ENCODE measurements around the gene MYO3B. TPM values are rescaled to one million over a fixed set of nuclear protein-coding genes. Genes with fewer than 3 reads are reported as not detected.
"Not testable (repeated sequence)": the region's sequence is repeated elsewhere in the genome, so short reads cannot be mapped to it uniquely, and the experiment has no call there.

MYO3B gene
- total RNA-seq, 1 donor from 2014 or later = 0.24 TPM

DNA sequence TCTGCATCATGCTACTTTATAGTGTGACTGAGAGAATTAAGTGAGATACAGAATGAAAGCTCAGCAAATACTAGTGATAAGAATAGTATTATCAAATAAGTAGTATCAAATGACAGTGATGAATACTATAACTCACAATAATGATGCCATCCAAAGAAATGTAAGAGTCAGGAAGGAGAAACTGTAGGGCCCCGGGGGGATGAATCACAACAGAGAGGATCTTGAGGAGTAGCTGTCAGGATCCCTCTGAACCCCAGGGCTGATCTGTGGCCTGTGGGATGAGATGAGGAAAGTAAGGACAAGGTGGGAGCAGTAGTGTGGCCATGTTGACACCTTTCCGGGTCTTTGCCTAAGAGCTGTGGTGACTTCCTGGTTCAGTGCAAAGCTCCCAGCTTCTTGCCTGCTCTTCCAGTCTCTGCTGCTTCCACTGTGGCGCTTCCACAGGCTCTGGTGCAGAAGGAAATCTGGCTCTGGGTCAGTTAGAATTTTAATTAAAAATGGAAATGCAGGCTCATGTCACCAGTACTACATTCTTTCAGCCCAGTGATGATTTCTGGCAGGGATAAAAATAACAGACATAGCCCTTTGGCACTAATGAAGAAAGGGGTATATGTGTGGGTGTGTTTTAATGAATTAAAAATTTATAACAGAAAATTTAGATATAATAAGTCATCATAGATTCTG, 166.9 kb downstream of the MYO3B start:
- no peak for ATAC-seq

DNA sequence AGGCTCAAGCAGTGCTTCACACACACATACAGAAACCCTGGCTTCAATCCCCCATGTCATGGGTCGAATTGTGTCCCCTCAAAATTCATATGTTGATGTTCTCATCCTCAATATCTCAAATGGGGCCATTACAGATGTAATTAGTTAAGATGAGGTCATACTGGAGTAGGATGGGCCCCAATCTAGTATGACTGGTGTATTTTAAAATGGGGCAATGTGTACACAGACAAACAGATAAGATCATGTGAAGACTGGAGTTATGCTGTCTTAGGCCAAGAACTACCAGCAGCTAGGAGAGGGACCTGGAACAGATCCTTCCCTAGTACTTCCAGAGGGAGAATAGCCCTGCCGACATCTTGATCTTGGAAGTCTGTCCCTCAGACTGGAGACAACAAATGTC, 167.7 kb downstream of the MYO3B start:
- ATAC-seq = no peak

DNA sequence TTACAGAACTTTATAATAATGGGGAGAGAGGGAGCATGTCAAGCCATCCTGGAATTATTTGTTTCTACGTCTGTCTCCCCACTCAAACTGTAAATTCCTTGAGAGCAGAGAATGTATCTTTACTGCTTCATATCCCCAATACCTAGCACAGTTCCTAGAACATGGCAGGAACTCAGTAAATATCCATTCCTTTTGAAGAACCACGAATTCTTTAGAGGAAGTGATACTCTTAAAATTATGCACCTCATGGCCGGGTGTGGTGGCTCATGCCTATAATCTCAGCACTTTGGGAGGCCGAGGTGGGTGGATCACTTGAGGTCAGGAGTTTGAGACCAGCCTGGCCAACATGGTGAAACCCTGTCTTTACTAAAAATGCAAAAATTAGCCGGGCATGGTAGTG, 171.3 kb downstream of the MYO3B start:
- ATAC-seq = not testable (repeated sequence)

DNA sequence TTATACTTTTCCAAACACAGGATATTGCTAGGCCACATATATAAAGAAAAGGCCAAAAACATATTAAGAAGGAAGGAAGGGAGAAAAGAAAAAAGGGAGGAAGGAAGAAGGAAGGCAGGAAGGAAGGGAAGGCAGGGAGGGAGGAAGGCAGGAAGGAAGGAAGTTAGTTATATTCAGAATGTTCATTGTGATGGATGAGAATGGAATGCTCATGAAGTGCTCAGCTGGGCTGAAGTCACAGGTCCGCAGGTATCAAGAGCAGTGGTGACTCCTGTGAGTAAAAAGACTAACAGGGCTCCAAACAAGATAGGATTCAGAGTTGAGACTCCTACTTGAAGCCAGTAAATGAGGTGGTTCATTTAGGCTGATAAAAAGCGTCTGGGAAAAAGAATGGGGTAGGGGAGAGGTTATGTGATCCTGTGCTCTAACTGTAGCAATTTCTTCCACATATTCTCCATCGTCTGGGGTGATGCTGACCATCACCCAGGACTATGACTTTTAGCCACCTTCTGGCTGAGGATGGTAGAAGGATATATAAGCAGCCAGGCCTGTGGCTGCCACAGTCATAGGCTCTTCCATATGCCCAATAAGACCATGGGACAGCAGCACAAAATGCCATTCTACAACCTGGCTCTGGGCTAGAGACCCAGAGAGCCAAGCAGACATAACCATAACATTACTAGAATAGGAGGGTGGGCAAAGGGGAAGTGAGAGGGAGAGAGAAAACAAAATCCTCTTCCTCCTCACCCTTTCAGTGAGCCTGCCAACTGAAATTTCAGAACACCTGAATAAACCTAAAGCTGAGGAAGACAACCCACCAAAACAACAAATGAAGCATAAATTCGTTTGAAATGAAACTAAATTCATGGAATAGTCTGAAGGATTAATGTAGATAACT, 173.2 kb downstream of the MYO3B start:
- ATAC-seq = no peak

DNA sequence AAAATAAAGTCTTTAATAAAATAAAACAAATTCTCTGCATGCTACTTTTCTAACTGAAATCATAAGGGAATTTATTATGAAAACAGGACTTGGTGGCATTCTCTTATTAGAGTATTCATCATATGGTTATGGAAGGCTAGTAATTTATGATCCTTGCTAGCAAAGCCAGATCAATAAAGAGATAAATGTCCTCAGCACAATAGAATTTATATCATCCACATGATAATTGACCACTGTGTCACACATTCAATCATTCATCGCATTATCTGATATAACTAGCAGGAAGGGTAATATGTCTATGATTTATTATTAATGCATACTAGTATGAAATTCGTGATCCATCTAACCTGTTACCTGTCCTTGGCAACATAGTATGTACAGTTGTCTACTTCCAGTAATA, 175.8 kb downstream of the MYO3B start:
- no peak for ATAC-seq

DNA sequence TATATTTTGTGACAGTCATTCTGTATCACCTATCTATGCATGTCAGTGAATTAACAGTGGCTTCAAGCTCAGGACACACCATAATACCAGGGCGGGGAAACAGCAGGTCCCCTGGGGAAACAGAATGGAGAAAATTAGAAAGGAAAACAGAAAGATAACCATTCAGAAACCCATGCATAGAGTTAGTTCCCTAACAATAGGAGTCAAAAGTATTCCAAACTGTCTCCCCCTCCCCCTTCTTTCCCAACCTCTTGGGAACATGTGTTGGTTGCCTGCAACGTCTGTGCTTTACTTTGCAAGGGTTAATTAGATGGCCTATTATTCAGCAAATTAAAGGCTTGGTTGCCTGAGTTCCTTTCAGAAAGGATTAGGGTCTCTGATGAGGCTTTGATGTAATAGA, 176.4 kb downstream of the MYO3B start:
- no peak for ATAC-seq

DNA sequence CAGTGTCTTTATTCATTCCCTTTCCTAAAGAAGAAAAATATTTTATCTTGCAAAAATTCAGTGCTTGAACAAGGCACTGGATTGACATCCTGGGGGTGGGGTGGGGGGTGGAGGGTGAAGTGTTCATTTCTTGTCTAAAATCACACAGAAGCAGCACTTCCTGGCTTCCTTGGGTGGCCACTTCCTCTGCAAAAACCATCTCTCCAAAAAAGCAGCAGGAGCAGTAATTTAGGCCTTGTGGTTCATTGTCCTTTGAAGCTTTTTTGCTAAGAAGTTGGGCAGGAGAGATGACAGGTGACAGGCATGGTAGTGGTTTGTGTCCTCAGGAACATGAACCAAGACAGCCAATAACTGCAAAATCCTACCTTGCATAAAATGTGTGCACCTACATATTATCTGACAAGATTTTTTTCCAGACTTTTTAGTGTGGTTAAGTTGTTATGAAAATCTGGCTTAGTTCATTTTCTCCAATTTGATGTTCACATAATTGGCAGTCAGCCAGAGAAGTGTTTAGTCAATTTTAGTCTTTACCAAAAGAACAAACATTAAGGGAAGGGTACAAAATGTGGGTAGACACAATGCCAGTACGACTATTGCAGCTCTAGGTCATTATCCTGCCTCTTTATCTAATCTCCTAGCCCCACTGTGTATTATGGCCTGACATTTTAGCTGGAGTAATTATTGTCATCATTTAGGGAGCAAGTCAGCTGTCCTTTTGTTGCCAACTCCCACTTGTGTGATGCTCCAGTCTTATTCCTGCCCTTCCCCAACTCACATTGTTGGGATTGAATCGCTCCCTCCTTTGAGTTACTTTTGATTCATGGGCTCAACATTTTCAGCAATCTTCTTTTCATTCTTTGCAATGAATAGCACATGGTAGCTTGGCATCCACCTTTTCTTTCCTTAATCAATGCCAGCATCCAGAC, 177.2 kb downstream of the MYO3B start:
- no peak for ATAC-seq

DNA sequence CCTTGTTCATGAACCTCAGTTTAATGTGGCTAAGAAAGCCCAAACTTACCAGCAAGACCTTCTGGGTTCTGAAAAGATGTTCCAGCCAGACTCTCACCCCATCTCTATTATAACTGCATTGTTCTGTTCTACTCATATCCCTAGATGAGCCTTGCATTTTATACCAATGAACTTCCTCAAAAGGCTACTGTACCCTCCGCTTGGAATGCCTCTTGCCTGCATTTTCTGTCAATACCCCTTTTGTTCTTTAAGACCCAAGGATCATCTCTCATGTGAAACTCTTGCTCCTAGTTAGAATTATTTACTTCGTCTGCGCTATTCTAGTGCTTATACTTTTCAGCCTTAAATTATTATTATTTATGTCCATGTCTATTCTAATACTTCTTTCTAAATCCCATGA, 181.5 kb downstream of the MYO3B start:
- ATAC-seq = no peak

DNA sequence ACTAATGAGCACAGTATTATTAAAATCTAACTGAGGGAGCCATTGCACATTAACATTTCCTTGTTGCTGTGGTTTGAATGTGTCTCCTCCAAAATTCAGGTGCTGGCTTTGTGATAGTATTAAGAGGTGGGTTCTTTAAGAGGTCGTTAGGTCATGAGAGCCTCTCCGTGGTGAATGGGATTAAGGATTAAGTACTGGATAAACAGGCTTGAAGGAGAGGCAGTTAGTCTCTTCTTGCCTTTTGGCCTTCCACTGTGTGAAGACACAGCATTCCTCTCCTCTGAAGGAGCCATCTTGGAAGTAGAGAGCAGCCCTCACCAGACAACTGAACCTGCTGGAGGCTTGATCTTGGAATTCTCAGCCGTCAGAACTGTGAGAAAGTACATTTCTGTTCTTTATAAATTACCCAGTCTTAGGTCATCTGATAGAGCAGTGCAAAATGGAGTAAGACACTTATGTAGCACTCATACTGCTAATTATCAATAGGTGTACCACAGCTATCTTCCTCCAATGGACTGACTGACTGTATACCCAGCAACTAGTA, 182.7 kb downstream of the MYO3B start:
- ATAC-seq = peak; percentile 37

DNA sequence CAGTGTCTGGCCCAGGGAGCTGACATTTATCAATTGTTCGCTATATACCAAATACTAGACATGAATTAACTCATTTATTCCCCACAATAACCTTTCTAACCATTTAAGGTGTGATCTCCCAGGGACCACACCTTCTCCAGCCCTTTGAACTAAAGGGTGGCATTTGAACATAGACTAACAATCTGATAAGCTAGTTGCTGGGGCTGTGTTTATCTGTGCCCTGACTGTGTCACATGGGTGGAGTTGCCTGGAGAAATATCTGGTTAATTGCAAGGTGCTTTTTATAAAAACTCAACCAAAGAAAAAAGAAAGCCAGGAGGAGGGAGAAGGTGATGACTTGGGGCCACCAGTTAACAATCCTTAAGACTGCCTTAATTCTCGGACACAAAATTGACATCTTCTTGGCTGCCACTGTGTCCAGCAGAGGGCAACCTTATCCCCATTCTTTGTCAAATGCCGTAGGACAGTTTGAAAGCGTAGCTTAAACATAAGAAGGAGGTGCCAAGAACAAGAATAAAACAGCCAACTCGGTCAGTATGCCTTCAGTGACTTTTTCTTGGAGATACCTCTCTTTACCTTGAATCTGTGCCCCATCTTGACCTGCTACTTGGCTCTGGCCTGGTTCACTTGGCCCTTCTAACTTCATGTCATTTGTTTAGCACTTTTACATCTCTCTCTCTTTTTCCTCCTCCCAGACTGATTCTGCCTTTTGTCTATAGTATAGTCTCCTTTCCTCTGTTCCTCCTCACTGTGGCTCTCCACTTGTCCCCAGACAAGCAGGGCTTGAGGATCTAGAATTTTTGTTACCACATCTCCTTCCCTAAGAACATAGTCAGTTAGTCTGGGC, 183.4 kb downstream of the MYO3B start:
- peak; percentile 71 for ATAC-seq

DNA sequence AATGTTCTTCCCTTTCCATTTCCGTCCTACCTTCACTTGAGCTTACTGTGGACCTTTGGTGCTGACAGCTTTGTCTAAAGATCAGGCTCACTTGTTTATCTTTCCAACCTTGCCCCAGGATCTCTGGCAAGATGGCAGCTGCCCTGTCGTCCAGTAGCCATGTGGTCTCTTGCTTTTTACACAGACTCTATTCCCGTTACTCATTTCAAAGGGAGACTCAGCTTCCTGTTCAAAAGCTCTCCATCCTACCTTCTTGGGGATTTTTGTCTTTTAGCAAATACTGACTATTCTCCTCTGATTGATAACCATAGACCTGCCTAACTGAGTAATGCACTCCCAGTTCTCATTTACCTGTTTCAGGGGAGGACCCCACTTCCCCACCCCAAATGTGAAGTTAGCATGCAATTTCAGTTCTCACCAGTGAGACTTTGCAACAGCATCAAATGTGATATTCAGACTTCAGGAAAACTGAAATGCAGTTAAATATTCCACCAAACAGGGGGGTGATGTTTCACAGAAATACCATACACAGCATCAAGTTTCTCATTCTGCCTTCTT, 184.4 kb downstream of the MYO3B start:
- ATAC-seq = no peak

DNA sequence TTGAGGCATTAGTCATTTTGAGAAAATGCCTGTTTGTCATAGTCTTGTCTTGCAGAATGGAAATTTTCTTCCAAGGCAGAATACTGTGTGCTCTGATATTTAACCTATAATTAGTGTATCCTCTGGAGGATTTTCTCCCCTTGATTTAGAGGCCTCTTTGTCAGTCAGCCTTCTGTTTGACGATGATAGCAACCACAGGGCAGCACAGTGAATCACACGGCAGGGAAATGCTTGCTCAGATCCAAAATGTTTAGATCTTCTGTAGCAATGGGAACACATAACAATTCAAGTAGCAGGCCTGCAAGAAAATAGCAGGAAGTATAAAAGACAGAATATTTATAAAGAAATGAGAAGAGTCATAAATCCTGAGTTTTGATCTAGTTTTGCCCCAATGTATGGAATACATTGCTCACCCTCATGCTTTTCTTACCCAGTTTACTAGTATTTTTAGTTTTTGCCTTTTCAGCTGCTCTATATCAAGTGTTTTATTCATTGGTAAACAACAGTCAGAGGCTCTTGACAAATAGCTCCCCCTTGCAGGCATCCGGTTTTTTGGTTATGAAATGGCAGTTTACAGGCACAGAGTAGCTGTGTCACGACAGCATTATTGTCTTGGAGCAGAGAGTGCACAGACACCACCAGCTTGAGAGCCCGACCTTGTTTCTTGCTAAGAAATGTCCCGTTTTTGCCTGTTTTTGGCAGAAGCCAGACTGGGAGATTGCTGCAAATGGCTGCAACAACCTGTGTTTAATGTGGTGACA, 185.1 kb downstream of the MYO3B start:
- no peak for ATAC-seq

DNA sequence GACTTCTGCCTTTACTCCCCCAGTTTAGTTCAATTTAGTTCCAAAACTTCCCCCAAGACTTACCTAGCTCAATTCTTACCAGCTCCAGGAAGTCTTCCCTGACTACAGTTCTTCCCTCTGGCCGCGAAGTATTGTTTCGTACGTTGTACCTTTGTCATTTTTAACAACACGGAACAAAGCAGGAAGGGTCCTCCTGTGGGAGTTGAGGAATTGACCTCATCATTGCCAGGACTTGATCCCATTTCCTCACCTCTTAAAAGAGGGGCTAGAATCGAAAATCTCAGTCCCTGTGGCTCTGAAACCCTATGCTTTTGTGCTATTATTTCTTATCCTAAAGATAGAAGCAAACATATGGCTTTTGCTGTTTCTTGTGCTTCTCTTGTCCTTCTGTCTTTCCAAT, 187.1 kb downstream of the MYO3B start:
- ATAC-seq = no peak

DNA sequence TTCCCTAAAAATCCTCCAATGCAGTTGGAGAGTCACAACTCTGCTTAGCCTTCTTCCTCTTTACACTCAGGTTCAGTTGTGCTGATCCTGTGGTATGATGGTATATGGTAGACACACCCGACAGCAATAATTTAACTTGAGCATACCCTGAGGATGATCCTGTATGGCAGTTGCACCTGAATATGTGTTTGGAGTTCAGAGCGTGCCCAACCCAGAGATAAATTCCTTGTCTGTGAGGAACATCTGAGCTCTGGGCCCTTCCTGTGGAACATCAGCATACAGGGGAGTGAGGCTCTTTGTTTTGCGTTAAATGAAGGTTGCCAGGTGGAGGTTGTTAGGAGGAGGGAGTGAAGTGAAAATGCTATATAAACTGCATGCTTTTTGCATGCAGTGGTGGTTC, 187.7 kb downstream of the MYO3B start:
- ATAC-seq = no peak

DNA sequence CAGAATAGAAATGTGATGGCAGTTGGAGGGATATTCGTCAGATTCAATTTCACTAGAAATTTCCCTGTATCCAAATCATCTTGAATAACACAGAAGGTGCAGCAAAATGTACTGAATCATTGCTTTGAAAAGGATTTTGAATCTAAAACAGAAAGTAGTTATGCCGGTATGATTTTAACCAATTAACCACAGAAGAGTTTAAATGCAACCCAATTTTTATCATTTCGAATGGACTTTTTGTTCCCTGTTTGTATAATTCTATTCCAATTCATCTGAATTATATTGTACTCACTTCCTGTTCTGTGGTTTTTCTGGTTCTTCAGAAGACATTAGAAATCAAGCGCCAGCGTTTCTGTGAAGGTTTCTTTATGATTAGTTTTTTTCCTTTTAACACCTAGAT, 190.4 kb downstream of the MYO3B start:
- no peak for ATAC-seq

DNA sequence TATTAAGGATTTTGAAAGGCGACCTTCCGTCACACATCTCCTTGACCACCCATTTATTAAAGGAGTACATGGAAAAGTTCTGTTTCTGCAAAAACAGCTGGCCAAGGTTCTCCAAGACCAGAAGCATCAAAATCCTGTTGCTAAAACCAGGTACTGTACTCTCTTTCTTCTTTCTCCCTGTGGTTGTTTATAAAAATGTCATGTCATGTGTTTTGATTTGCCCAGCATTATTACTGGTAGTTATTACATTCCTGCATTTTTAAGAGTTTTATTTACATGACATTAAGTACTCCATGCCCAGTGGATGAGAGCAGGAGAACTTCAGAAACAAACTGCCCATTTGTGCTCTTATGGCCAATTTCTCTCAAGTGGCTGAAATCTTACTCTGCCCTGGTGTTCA, 191.3 kb downstream of the MYO3B start:
- ATAC-seq = no peak

DNA sequence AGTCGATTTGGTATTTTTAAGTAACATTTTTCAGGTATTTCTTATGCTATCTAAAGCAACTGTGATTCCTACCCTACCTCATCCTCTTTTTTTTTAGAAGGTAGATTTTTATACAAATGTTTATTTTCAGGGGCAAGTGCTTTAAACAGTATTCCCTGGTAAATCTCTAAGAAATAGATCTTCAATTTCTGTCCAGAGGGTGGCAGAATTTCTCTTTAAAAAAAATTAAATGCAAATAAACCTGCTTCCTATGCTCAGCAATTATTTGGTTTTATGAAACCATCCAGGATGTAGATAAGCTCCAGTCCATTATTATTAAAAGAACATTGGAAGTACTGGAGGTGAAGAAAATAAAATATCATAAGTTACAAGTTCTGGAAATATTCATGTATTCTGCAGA, 191.9 kb downstream of the MYO3B start:
- ATAC-seq = no peak

DNA sequence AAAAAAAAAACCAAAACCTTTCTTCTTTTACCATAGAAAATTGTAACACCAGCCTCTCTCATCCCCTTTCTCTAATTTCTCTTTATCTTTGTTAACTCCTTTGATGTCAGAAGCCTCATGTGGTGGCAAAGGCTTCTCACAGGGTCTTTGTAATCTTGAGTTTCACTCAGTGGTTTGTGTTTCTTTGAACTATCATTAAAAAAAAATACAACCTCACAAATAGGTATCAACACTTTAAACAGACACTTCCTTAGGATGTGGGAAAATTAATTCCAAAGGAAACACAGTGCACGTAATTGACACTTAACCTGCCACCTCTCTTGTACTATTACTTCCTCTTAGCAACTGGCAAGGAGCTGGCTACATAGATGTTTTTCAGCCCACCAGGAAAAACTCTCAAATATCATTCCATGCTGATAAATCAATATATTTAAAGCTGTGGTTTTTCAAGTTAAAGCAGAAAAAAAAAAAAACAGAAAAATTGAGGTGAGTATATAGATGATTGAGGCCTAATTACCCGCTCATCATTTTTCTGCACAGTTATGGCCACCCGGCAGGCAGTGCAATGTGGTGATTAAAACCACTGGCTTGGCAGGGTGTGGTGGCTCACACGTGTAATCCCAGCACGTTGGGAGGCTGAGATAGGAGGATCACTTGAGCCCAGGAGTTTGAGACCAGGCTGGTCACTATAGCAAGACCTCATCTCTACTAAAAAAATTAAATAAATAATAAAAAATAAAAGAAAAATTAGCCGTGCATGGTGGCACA, 193.5 kb downstream of the MYO3B start:
- ATAC-seq = no peak

DNA sequence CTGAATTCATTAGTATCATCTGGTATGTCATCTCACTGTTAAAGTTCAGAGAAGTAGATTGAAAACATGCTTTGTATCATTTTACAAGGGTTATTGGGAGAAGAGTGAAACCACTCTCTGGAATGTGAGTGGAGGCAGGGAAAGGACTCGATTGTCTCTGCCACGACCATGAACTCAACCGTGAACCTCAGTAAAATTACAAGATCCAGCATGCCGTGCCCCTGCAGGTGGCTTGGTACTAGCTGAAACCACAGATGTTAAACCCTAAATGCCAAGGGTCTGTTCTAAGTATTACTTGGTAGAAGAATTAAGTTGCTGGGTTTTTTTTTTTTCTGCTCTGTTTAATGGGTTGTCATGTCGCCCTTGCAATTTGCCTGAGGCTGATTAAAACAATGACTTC, 197.2 kb downstream of the MYO3B start:
- peak; percentile 18 for ATAC-seq

Data from esophagus mucosa (tissue), 1 donor.